ENCODE data around the gene EPG5. TPM values are rescaled to one million over a fixed set of nuclear protein-coding genes. Genes with fewer than 3 reads are reported as not detected.

EPG5 gene
- total and polyA plus RNA-seq, 3 donors from 2014 or later = 19.0 to 66.4 (median 55.7) TPM

DNA sequence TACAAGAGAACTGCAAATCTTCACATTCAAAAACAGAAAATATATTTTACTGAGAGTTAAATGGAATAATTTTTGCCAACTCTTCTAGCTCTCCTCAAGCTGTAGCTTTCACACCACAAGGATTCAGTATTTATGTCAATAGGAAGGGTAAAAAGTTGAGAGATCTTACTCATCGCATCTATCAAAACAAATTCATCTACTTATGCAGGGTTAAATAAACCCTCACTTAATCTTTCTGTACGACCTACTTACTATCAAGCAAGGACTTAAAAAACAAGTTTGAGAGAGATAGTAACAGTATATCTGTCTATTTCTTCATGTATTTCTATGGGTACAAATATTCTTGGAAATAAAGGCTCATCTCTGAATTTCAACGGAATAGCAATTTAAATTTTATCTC, 106.2 kb downstream of the EPG5 start:
- TF ChIP-seq, protein P1, sequence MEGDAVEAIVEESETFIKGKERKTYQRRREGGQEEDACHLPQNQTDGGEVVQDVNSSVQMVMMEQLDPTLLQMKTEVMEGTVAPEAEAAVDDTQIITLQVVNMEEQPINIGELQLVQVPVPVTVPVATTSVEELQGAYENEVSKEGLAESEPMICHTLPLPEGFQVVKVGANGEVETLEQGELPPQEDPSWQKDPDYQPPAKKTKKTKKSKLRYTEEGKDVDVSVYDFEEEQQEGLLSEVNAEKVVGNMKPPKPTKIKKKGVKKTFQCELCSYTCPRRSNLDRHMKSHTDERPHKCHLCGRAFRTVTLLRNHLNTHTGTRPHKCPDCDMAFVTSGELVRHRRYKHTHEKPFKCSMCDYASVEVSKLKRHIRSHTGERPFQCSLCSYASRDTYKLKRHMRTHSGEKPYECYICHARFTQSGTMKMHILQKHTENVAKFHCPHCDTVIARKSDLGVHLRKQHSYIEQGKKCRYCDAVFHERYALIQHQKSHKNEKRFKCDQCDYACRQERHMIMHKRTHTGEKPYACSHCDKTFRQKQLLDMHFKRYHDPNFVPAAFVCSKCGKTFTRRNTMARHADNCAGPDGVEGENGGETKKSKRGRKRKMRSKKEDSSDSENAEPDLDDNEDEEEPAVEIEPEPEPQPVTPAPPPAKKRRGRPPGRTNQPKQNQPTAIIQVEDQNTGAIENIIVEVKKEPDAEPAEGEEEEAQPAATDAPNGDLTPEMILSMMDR (IDR thresholded peaks at IDR 0.05) = no peak
- no peak for TF ChIP-seq POLR2A (IDR thresholded peaks at IDR 0.05)
- H3K27me3 ChIP-seq = no peaks in the 10 kb centered on the region
- H3K9me3 ChIP-seq = no peaks in the 10 kb centered on the region
- H3K4me1 ChIP-seq = no peaks in the 10 kb centered on the region
- no peak overlapping the region for H3K4me3 ChIP-seq
- no peak for DNase-seq
- intact Hi-C loops (cut with DNase I; ENCODE audit: low total_unique reads) = no loop called here
- H3K36me3 ChIP-seq (ENCODE audit: low read depth, missing control alignments) = no peaks in the 10 kb centered on the region
- H3K27ac ChIP-seq = no peak overlapping the region
- 86 to 88% methylated on average over 3 of the region's 3 CpGs for WGBS, 2 donors

DNA sequence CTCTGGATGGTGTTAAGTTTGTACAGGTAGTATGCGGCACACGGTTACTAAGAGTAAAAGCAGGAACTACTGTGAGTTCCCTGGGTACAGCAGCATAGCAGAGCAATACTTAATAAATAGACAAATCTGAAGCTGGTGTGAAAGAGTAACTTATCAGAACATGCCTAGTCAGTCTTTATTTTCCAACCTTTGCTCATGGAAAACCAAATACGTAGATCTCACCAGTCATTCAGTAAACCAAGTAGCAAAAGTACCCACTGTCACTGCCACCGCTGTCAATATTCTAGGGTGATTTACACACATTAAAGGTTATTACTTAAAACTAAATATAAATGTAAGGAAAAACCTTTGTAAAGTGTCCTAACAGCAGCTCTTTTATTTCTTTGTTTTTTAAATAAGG, 106.6 kb downstream of the EPG5 start:
- H3K27ac ChIP-seq = no peak overlapping the region
- H3K4me1 ChIP-seq = no peaks in the 10 kb centered on the region
- no peaks in the 10 kb centered on the region for H3K27me3 ChIP-seq
- no peak for DNase-seq
- no peaks in the 10 kb centered on the region for H3K9me3 ChIP-seq
- no peak overlapping the region for H3K4me3 ChIP-seq
- no peaks in the 10 kb centered on the region for H3K36me3 ChIP-seq (ENCODE audit: low read depth, missing control alignments)
- TF ChIP-seq, protein P1 (IDR thresholded peaks at IDR 0.05) = no peak
- TF ChIP-seq POLR2A (IDR thresholded peaks at IDR 0.05) = no peak
- intact Hi-C loops (cut with DNase I; ENCODE audit: low total_unique reads) = no loop called here
- WGBS, 2 donors = 87 to 99% methylated on average over 4 of the region's 4 CpGs

DNA sequence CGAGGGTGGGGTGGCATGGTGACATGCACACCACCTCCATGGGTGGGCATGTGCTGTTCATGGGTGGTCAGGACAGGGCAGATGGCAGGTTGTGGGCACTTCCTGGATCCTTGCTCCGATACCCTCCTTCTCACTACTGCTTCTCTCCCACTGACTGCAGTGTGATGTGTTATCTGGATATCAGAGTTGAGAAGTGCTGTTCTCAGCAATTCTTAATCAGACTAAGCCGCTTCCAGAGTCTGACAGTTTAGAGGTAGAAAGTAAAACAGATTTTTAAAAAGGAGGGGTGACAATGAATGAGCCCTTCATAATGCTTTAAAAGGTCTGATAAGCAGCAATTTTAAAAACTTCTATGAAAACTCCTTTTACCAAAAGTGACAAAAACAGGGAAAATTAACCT, 107.8 kb downstream of the EPG5 start:
- Histone ChIP-seq H3K9me3 (no peaks in the 10 kb centered on the region), H3K27ac (no peak overlapping the region), H3K27me3 (no peaks in the 10 kb centered on the region), H3K4me1 (no peaks in the 10 kb centered on the region), H3K4me3 (no peak overlapping the region), H3K36me3 (ENCODE audit: low read depth, missing control alignments) (no peaks in the 10 kb centered on the region)
- no peak for DNase-seq
- intact Hi-C loops (cut with DNase I; ENCODE audit: low total_unique reads) = no loop called here
- TF ChIP-seq POLR2A (IDR thresholded peaks at IDR 0.05) = no peak
- TF ChIP-seq, protein P1 (IDR thresholded peaks at IDR 0.05) = no peak
- WGBS, 2 donors = 92 to 98% methylated on average over 3 of the region's 3 CpGs

DNA sequence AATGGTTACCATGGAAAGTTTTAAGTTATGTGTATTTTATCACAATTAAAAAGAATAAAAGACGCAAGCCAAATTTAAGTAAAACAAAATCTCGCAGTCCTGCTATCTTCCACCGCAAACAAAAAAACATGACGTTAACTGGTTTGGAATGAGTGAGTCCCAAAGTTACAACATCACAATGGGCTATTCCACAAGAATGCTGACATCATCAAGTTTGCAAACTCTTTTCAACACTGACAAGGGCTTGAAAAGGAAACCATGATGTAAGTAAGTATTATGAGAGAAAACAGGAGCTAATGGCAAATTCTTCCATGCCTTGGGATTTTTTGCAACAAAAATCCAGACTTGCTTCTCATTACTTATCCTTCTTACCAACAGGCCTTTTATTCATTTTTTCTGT, 110.6 kb downstream of the EPG5 start:
- Histone ChIP-seq H3K9me3 (no peaks in the 10 kb centered on the region), H3K4me1 (no peaks in the 10 kb centered on the region), H3K27ac (no peak overlapping the region), H3K4me3 (no peak overlapping the region), H3K36me3 (ENCODE audit: low read depth, missing control alignments) (no peaks in the 10 kb centered on the region), H3K27me3 (no peaks in the 10 kb centered on the region)
- 89 to 96% methylated on average over 4 of the region's 4 CpGs for WGBS, 2 donors
- TF ChIP-seq POLR2A (IDR thresholded peaks at IDR 0.05) = no peak
- TF ChIP-seq, protein P1 (IDR thresholded peaks at IDR 0.05) = no peak
- intact Hi-C loops (cut with DNase I; ENCODE audit: low total_unique reads) = no loop called here
- no peak for DNase-seq

DNA sequence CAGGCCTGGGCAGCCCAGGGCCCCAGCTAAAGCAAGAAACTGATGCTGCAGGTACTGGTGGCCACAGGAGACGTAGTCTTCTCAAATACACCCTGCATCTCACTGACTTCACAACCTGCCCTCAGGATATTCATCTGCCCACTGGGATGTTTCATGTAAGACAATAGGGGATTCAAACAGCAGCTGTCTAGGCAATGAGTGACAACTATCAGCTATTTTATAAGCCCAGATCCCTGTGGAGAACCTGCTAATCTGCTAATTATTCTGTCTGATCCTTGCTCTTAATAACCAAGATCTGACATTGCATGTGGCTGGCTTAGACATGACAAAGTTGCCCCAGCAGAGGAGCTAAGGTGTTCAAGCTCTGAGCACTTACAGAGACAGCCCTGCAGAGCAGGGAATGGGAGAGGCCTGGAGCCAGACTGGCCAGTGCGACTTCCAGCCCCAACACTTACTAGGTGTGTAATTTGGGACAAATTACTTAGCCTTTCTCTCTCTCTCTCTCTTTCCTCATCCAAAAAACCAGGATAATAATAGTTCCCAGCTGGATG, 113.0 kb downstream of the EPG5 start:
- Histone ChIP-seq H3K27ac (no peak overlapping the region), H3K27me3 (no peaks in the 10 kb centered on the region), H3K4me3 (no peak overlapping the region), H3K4me1 (no peaks in the 10 kb centered on the region), H3K36me3 (ENCODE audit: low read depth, missing control alignments) (no peaks in the 10 kb centered on the region), H3K9me3 (no peaks in the 10 kb centered on the region)
- intact Hi-C loops (cut with DNase I; ENCODE audit: low total_unique reads) = no loop called here
- TF ChIP-seq, protein P1 (IDR thresholded peaks at IDR 0.05) = no peak
- TF ChIP-seq POLR2A (IDR thresholded peaks at IDR 0.05) = no peak
- DNase-seq = no peak
- WGBS, 2 donors = 89 to 100% methylated on average over 2 of the region's 2 CpGs
